GM19467 (cell line): ENCODE measurements around the gene CHST9.
"Not testable (repeated sequence)": the region's sequence is repeated elsewhere in the genome, so short reads cannot be mapped to it uniquely, and the experiment has no call there.

Source experiments
- ATAC-seq: cut with Tn5 transposase; IDR thresholded peaks from one replicate; pipeline ENCODE4 v1.9.1; 2021; ENCODE audit warnings: mild to moderate bottlenecking, moderate library complexity; ENCODE audit not compliant: unreplicated experiment

CHST9 gene

DNA sequence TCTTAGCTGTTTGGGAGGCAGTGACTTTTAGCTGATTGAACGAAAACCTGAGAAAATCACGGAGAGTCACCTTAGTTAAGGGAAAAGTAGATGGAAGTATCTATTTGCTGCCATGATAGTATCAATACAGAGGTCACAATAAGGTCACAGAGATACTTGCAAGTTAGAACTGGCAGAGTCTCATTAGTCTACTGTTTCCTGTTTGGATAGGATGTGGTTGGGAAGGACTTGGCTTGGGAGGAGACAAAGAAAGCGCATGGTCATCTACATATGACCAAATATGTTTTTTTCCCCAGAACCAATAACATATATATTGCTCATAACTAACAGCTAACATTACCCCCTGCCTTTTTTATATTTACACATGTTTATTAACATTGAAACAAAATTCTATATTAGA, 241.2 kb downstream of the CHST9 start:
- no peak for ATAC-seq

DNA sequence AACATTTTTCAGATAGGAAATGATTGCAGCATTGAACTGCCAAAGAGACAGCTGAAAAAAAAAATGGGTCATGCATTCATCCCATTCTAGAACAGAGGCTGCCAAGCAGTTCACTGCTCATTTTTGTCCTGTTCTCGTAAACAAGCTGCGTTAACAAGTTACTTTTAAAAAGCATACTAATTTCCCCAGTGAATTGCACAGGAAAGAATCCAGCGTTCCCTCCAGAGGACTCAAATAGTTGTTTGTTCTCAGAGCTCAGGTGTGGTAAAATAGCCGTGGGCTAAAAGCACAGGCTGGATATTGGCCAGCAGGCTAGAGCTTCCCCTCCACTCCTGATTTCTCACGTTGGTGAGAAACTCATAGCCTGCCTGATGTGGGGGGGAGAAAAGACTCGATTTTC, 243.5 kb downstream of the CHST9 start:
- no peak for ATAC-seq

DNA sequence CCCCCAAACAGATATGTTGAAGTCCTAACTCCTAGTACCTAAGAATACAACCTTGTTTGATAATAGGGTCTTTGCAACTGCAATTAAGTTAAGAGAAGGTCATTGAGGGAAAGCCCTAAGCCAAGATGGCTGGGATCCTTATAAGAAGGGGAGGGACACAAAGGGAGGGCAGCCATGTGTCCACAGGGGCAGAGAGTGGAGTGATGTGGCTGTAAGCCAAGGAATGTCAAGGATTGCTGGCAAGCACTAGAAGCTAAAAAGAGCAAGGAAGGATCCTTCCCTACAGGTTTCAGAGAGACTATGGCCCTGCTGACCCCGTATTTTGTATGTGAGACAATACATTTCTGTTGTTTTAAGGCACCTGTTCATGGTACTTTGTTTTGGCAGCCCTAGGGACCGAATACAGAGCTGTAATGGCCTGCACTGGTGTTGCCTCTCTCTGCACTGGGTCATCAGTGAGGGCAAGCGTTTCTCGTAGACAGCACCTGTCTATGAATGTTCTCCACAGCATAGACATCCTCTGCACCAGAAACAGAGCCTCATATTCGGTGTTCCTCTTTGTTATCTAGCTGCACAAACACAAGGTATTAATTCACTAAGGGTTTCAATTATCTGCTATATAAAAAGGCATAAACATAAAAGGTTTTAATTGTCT, 244.2 kb downstream of the CHST9 start:
- no peak for ATAC-seq

DNA sequence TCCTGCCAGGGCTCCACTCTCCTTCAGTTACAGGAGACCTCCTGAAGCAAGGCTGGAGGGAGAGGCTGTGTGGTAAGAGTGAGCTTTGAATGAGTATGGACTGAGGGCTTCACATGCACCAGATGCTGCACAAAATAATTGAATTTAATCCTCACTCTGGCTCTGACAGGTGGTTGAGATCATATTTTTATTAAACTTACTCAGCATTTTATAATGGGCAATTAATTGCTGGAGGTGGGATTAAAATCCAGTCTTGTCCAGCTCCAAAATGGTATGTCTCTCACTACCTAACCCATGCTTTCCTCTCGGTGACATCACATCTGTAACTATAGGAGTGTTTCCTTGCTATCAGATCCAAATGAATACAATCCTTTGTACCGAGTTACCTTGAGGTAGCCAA, 253.4 kb downstream of the CHST9 start:
- ATAC-seq: no peak

DNA sequence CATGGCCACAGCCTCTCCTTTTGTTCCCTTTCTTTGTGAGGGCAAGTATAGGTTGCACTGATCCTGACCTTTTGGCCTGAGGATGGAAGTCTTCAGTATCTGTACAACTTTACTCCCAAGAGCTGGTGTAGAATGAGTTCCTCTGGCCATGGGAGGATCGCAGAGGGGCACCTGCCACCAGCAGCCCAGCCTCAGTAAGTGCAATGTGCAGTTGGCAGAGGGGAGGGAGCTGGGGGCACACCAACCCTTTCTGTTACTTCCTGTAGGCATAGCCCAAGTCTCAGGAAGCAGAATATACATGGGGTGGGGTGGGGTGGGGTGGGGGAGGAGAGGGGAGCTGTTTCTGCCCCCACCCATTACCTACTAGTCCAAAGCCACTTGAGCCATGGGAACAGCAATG, 254.5 kb downstream of the CHST9 start:
- no peak for ATAC-seq

DNA sequence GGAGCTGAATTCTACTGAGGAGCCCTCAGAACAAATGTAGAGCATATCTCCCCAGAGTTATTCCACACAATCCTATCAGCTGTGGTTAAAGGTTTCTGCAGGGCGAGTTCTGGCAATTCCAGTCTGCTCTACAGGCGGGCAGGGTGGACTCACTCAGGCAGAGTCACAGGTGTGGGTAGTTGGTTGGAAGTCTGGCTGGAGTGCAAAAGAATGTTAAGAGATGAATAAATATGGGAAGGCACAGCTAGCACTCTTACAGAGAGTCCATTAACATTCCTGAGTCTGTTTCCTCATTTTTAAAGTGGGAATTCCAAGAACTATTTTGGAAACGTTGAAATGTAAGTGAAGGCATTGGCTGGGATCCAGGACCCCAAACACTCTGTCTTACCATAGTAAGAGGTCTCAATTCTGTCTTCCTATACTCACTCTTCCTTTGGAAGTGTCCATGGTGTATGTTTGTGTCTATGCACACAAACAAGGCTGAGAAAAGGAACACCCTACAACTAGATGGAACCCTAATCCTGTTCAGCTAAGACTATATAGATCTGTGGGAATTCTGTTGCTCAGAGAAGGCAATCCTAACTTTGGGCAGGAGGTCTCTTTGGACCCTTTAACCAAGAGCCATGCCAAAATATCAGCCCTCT, 256.3 kb downstream of the CHST9 start:
- ATAC-seq: no peak

DNA sequence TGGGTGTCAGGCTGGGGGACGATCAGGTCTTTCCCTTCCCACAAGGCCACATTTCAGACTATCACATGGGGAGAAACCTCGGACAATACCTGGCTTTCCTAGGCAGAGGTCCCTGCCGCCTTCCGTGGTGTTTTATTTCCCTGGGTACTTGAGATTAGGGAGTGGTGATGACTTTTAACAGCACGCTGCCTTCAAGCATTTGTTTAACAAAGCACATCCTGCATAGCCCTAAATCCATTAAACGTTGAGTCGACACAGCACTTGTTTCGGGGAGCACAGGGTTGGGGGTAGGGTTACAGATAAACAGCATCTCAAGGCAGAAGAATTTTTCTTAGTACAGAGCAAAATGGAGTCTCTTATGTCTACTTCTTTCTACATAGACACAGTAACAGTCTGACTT, 257.3 kb downstream of the CHST9 start:
- ATAC-seq: not testable (repeated sequence)

DNA sequence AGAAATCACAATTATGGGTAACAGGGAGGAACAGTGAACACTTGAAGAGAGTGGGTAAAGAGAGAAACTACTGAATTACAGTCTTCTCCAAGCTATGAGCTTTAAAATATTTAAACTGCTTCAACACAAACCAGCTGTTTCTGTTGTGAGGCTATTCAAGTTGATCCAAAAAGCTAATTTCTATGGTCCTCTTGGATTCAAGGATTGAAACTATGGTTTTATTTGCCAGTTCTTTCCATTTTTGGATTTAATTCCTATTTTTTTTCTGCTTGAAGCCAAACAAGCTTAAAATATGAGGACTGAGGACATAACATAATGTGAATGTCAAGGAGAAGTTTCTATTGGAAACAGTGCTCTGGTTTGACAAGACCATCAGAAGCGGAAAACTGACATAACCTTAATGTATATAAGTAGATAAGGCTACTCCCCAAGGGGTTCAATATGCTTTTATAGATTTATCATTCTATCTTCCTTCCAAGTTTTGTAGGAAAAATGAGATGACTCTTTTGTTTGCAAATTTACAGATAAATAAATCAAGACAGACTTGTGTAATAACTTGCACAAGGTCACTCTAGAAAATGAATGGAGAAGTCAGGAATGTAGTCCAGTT, 258.9 kb downstream of the CHST9 start:
- no peak for ATAC-seq

DNA sequence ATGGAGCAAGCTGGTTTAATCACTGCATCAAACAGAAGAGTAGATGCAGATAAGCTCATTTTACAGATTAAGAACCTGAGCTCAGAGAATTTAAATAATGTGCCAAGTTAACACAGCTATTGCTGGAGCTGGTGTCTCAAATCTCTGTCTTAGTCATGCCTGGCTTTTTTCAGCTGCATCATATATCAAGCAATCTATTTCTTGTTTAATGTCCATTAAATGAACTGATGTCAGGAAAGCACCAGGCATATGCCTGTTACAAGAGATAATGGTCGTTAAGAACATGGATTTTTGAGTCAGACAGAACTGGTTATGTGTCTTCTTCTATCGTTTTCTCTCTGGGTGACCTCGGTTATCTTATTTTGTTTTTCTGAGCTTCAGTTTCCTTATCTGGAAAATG, 259.8 kb downstream of the CHST9 start:
- ATAC-seq: no peak

DNA sequence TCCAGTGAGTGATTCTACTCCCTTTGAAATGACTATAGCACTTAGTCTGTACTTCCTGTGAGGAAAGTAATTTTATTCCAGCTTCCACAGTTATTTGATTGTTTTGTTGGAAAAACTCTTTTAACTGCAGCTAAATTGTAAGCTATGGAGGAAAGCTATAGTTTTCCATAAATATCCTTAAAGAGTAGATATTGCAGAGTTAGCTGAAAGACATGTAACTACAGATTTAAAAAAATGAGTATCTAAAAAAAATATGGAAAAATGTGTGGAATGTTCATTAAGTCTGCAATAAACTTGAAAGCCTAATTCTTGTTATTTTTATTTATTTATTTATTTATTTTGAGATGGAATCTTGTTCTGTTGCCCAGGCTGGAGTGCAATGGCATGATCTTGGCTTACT, 262.8 kb downstream of the CHST9 start:
- no peak for ATAC-seq

DNA sequence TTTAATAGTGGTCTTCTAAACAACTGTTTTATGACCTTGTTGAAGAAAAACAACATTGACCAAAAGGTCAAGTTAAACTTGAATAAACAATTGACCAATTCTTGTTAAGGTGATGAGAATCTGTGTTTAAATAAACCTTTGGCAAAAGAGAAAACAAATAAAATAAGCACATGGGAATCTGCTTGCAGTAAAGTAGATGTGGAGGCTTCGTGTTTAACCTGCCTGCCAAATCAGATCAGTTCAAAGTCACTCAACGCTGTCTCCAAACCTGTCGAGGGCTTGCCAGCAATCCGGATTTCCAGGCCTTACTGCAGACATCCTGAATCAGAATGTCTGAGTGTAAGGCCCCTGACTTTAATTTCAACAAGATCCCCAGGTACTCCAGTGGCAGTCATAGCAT, 264.5 kb downstream of the CHST9 start:
- no peak for ATAC-seq

DNA sequence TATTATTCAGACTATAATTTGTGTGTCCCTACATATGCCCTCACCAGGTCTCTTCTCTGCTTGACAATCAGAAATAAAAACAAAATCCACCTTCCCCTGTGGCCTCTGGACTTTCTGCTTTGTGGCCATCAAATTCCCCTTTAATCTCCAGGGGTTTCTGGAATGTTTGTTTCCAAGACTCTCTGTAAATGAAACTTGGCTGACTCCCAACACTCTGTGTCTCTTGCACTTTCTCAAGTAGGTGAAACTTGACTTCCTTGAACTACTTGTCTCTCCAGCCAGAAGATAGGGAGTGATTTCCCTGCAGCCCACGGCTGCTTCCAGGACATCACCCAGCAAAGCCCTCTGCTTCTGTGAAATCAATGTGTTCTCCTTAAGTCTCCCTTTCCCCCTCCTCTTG, 265.5 kb downstream of the CHST9 start:
- ATAC-seq: no peak

DNA sequence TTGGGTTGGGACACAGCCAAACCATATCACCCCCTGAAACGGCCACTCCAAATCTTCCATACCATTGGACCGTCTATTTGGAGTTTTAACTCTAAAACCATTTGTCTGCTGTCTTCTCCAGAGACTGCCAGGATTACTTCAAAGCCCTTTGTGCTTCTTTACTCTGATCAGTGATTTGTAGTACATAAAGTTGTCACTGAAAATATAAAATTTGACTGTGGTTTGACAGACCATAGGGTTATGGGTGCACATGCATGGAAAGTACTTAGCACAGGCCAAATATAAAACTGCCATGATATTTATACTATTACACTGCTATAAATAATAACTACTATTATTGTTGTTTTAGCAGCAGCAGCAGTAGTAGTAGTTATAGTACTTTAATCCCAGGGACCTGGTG, 265.9 kb downstream of the CHST9 start:
- ATAC-seq: no peak

DNA sequence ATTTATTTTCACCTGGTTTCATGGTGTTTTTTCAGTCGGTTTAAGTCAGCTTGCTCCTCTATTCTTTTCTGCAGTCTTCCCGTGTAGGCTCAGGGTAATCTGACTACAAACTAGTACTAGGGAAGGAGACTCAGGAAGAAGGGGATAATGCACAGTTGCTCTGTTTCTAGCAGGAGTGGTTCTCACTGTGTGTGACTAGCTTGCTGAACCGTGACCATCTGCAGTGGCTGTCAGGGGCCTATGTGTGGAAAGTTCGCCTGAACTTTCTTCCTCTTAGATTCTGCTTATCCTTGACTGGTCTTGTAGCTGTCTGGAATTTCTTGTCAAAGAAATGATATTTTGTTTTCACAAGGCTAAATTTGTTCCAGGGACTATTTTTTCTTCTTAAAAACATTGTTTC, 273.3 kb downstream of the CHST9 start:
- ATAC-seq: no peak

DNA sequence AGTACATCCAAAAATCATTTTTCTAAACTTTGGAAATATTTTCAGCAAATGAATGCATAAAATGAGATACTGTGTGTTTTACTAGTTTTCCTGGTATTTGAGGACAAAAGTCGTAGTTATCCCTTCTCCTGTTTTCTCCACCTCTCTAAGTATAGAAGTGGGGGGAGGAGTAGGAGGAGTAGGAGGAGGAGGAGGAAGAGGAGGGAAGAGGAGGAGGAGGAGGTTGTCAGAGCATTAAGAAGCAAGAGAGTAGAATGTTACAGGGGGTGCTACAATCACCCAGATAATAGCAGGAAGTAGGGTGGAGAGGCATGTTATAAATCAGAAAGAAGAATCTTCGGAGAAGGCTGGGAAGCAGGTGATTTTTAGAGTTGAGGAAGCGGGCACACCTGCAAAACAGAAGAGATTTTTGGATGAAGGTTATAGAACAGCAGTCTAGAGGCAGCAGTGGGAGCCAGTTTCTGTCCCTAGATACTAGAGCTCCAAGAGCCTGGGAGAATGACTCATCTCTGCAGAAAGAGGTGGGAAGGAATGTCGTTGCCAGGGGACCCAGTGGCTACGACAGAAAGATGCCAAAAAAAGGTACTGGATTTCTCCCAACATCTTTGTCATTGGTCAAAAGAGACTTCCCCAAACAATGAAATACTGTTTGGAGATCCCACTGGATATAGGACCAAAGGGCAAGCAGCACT, 275.4 kb downstream of the CHST9 start:
- no peak for ATAC-seq

DNA sequence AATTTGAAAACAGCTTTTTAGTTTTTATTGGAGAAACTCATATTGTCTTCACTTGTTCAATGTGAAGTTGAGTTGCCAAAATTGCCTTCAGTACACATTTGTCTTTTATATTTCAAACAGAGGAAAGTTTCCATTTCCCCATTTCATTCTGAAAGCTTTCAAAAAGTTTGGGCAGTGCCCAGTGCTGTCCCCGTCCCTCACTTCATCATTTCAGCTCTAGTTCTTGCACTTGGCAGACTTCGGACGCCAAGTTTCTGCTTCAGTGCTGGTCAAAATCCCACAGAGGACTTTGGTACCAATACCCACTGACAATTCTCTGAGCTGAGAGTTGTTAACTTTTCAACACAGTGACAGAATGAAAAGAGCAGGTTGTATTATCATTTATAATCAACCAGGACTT, 276.2 kb downstream of the CHST9 start:
- no peak for ATAC-seq

DNA sequence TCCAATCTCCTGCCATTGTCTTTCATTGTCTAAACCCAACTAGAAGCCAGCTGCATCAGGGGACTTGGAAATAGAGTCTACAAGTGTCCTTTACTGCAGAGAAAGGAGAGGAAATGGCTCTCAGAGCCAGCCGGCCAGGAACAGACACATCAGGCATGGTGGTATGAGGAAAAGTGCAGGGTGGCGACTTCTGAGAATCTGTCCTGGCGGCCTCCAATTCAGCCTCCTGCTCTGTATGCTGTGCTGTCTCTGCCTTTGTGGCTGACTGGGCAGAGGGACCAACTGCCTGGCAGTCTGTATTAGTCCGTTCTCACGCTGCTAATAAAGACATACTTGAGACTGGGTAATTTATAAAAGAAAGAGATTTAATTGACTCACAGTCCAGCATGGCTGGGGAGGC, 282.8 kb downstream of the CHST9 start:
- no peak for ATAC-seq

DNA sequence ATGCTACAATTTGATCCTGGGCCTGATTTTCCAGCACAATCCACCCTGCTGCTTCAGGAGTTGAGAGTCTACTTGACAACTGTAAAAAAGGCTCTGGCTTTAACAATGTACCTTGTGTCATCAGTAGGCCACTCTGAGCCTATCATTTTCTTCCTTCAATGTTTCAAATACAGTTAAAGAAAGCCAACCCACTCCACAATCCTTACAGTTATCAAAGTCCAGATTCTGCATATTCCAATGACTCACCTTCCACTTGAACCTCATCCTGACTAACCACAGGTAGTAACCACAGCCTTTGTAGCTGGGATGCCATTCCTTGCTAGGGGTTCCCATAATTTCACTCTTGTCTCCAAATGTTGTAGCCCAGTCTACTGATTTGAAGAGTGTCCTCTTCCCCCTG, 284.1 kb downstream of the CHST9 start:
- no peak for ATAC-seq

DNA sequence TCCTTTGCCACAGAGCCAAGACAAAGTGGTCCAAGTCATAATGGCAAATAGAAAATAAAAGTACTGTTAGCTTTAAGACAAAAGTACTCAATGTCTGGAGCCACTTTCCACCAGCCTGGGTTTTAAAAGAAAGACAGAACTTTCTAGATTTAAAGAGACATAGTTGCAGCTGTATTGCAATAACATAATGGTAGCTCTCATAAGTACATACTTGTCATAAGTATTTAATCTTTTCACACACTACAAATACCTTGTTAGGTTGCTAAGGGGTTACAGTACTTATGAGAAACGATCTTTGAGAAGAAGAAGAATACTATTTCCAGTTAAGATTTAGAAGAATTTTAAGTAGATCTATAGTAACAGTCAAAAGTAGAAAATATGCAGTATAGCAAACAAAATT, 290.7 kb downstream of the CHST9 start:
- ATAC-seq: no peak

DNA sequence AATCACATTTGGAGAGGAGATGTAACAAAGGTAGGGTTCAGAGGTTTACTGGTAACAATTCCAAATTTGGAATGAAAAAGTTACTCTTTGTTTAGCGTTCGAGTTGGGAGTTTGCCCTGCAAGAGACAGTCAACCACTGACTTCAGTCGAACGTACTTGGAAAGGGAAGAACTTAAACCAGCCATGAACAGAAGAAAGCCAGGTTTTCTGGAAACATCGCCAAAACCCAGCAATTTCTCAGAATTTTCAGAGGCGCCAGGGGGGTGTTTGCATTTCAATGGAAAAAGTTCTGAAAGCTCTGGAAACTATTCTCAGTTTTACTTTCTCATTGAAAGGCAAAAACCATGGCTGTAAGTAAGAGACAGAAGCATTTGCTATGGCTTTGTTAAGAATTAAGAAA, 291.1 kb downstream of the CHST9 start:
- no peak for ATAC-seq

DNA sequence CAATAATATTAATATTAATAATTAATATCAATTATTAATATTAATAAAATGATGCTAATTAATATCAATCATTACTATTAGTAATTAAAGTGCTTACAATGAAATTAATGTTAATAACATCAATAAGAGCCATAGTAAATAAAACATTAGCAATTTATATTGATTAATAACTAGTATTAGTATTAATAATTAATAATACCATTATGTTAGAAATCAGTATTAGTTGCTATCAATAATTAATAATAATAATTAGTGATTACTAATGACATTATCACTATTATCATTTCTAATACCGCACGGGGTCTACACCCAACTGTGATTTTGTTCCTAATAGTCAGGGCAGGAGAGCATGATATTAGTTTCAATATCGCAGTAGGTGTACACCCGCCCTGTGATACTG, 296.8 kb downstream of the CHST9 start:
- no peak for ATAC-seq

DNA sequence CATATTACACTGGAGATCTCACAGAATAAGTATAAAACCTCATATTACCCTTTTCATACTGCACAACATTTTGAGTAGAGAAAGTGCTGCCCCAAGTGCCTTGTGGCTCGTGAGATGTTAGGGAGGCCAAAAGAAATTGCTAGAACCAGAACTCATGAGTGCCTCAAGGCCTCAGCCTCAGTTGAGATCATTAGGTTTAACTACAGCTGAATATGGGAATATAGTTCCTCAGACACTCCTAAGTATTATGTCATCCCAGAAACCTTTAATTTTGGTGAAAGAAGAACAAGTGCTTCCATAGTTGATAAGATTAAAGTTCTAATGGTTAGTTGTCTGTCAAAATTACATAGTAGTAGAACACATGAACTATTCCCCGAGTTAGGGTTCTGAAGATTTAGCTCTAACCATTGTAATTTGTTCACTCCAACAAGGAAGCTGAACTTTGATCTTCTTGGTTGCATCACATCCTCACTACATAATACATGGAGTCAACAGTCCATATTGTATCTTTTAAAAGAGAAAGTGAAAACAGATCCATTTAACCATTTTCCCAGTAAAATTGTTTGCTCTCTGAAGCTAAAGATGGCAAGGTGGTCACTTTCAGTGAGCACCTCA, 310.0 kb downstream of the CHST9 start:
- no peak for ATAC-seq
